Gastrocnemius medialis (tissue), 4 donors: Measurements from ENCODE around the gene TPX2.

ENCODE experiments used
- POLR2A ChIP-seq, 2 donors: fragments of 450-650 bp; IDR thresholded peaks; one replicate each; pipeline ENCODE4 v1.6.1; 2017; ENCODE audit warnings: antibody characterized with exemption in 2 of 2, mild to moderate bottlenecking in 2 of 2, moderate library complexity in 2 of 2
- TF ChIP-seq, protein P1 (sequence below), 5 experiments: fragments of 450-650 bp in 3 of 5; fragments of 200-600 bp in 2 of 5; sonication (generic) in 2 of 5; IDR thresholded peaks in 4 of 5; conservative IDR thresholded peaks in 1 of 5; 1 replicate in 4 of 5; 2 replicates in 1 of 5; pipeline ENCODE4 v1.5.1; 2016 to 2019; ENCODE audit warnings: antibody characterized with exemption in 5 of 5, mild to moderate bottlenecking in 3 of 5, moderate library complexity in 3 of 5

DNA sequence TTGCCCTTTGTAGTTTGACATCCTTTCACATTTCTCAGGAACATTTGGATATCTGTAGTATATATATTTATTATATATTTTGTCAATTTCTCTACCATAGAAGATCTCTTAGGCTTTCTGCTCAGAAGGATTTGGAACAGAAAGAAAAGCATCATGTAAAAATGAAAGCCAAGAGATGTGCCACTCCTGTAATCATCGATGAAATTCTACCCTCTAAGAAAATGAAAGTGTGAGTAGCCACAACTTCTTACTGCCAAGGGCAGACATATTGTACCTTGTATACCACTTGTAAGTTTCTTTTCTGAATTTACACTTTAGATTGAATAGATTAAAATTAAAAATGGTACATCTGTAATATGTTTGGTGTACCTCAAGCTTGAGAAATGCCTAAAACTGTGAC, 31.2 kb downstream of the TPX2 start:
- no peak for TF ChIP-seq POLR2A (IDR thresholded peaks at IDR 0.05)
- TF ChIP-seq, protein P1, sequence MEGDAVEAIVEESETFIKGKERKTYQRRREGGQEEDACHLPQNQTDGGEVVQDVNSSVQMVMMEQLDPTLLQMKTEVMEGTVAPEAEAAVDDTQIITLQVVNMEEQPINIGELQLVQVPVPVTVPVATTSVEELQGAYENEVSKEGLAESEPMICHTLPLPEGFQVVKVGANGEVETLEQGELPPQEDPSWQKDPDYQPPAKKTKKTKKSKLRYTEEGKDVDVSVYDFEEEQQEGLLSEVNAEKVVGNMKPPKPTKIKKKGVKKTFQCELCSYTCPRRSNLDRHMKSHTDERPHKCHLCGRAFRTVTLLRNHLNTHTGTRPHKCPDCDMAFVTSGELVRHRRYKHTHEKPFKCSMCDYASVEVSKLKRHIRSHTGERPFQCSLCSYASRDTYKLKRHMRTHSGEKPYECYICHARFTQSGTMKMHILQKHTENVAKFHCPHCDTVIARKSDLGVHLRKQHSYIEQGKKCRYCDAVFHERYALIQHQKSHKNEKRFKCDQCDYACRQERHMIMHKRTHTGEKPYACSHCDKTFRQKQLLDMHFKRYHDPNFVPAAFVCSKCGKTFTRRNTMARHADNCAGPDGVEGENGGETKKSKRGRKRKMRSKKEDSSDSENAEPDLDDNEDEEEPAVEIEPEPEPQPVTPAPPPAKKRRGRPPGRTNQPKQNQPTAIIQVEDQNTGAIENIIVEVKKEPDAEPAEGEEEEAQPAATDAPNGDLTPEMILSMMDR (IDR thresholded peaks at IDR 0.05 in 4 of 5, conservative IDR thresholded peaks at IDR 0.05 in 1 of 5) = no peak
